Panc1 (cell line): Measurements from ENCODE around the gene IER3. TPM values are rescaled to one million over a fixed set of nuclear protein-coding genes. Genes with fewer than 3 reads are reported as not detected.

Experiments
- ATAC-seq: fragments of 200-7000 bp; cut with Tn5 transposase; 2 replicates; pipeline ENCODE4 v1.9.1; 2020; ENCODE audit warnings: mild to moderate bottlenecking, moderate library complexity
- BruUV-seq: library from RNA; stranded (reverse); fragments of 400-500 nt; replicated peaks from 2 replicates; lab custom pipeline; 2021; lab: Mats Ljungman, UMichigan
- CTCF ChIA-PET: fragments of 300-600 bp; sonication (Branson Sonifier 250); formaldehyde crosslinking; loops from one replicate; lab custom pipeline; 2022; ENCODE audit warnings: antibody characterized with exemption; lab: Charles Lee
- POLR2A ChIA-PET: fragments of 300-600 bp; sonication (Branson Sonifier 250); formaldehyde crosslinking; loops from one replicate; lab custom pipeline; 2022; ENCODE audit warnings: antibody characterized with exemption; lab: Charles Lee
- DNase-seq: peaks from one replicate; pipeline ENCODE4 v3.0.0-alpha.2; 2010; ENCODE audit warnings: low read depth, low spot score
- H3K27ac ChIP-seq: 2 replicates; pipeline ENCODE4 v1.5.1; 2011; ENCODE audit warnings: mild to moderate bottlenecking, low read length, inconsistent platforms
- H3K27me3 ChIP-seq: fragments of 200-500 bp; sonication (Bioruptor generic); 2 replicates; pipeline ENCODE4 v1.6.0; 2014; ENCODE audit warnings: low read length, inconsistent platforms; ENCODE audit not compliant: control insufficient read depth, insufficient read depth
- H3K36me3 ChIP-seq: fragments of 200-500 bp; sonication (Bioruptor generic); 2 replicates; pipeline ENCODE4 v1.5.1; 2014; ENCODE audit warnings: inconsistent platforms, mild to moderate bottlenecking, low read length, moderate library complexity; ENCODE audit not compliant: control insufficient read depth, insufficient read depth
- H3K4me1 ChIP-seq: 2 replicates; pipeline ENCODE4 v1.5.1; 2011; ENCODE audit warnings: inconsistent platforms, mild to moderate bottlenecking, low read length, moderate library complexity; ENCODE audit not compliant: control insufficient read depth, insufficient read depth
- H3K4me3 ChIP-seq, 2 experiments: 2 replicates each; pipeline ENCODE4 v1.5.1; 2011 to 2012; ENCODE audit warnings: low read depth in 2 of 2, low read length in 2 of 2, mild to moderate bottlenecking in 2 of 2, inconsistent platforms in 1 of 2, moderate library complexity in 1 of 2
- H3K9me3 ChIP-seq: fragments of 200-500 bp; sonication (Bioruptor generic); 2 replicates; pipeline ENCODE4 v1.5.1; 2014; ENCODE audit warnings: low read depth, mild to moderate bottlenecking, inconsistent platforms, low read length, moderate library complexity; ENCODE audit not compliant: control insufficient read depth, insufficient read depth
- POLR2AphosphoS5 ChIP-seq: IDR thresholded peaks from 2 replicates; pipeline ENCODE4 v1.6.1; 2012; ENCODE audit warnings: mild to moderate bottlenecking, low read depth, low read length, moderate library complexity
- SIN3A ChIP-seq: IDR thresholded peaks from 2 replicates; pipeline ENCODE4 v1.6.1; 2012; ENCODE audit warnings: low read depth, mild to moderate bottlenecking, low read length, moderate library complexity, borderline replicate concordance; ENCODE audit not compliant: insufficient read depth
- TCF7L2 ChIP-seq: IDR thresholded peaks from 2 replicates; pipeline ENCODE4 v1.6.1; 2011; ENCODE audit warnings: mild to moderate bottlenecking, low read depth, low read length, inconsistent platforms
- in situ Hi-C: cut with HindIII; loops from 2 replicates; pipeline ENCODE4 v1.10.0; 2016; ENCODE audit warnings: low sequenced_read_pairs, low pct_unique_long_range_greater_than_20kb
- intact Hi-C: fragments of 100-400 bp; cut with micrococcal nuclease; formaldehyde crosslinking; loops from one replicate; pipeline ENCODE4 v1.10.0; 2022; ENCODE audit not compliant: unreplicated experiment
- total RNA-seq: library from RNA; stranded (reverse); gene quantifications from one replicate; pipeline ENCODE4 v1.2.1, GENCODE V29; 2021; ENCODE audit not compliant: unreplicated experiment
- TF ChIP-seq, protein P1 (sequence below), 2 experiments: IDR thresholded peaks; 2 replicates each; pipeline ENCODE4 v1.6.1; 2011 to 2012; ENCODE audit warnings: low read depth in 2 of 2, control low read depth in 1 of 2, low read length in 1 of 2, mild to moderate bottlenecking in 1 of 2, moderate library complexity in 1 of 2; ENCODE audit not compliant: insufficient read depth in 1 of 2
- TF ChIP-seq, protein P2 (sequence below): fragments of 450-650 bp; IDR thresholded peaks from 2 replicates; pipeline ENCODE4 v1.5.1; 2017; ENCODE audit warnings: mild to moderate bottlenecking

Gene IER3
- total RNA-seq, 1 experiment from 2014 or later: 106 TPM

- no TSS peak for BruUV-seq
- ATAC-seq: no peak
- in situ Hi-C loops (no loop called here), intact Hi-C loops (no loop called here)
- no peak overlapping the region for H3K27ac ChIP-seq
- H3K9me3 ChIP-seq: no peaks in the 10 kb centered on the region
- peaks cover 25% of the 10 kb centered on the region for H3K4me1 ChIP-seq
- H3K36me3 ChIP-seq: peaks cover 22% of the 10 kb centered on the region
- ChIA-PET CTCF (interaction anchor here (0.7 kb wide), 2 partner anchors 84 to 115 kb away, joined by 3 to 4 read pairs; no protein-coding TSS in a partner anchor), POLR2A (no interaction called here)
- no peak for TF ChIP-seq TCF7L2
- TF ChIP-seq, protein P1, sequence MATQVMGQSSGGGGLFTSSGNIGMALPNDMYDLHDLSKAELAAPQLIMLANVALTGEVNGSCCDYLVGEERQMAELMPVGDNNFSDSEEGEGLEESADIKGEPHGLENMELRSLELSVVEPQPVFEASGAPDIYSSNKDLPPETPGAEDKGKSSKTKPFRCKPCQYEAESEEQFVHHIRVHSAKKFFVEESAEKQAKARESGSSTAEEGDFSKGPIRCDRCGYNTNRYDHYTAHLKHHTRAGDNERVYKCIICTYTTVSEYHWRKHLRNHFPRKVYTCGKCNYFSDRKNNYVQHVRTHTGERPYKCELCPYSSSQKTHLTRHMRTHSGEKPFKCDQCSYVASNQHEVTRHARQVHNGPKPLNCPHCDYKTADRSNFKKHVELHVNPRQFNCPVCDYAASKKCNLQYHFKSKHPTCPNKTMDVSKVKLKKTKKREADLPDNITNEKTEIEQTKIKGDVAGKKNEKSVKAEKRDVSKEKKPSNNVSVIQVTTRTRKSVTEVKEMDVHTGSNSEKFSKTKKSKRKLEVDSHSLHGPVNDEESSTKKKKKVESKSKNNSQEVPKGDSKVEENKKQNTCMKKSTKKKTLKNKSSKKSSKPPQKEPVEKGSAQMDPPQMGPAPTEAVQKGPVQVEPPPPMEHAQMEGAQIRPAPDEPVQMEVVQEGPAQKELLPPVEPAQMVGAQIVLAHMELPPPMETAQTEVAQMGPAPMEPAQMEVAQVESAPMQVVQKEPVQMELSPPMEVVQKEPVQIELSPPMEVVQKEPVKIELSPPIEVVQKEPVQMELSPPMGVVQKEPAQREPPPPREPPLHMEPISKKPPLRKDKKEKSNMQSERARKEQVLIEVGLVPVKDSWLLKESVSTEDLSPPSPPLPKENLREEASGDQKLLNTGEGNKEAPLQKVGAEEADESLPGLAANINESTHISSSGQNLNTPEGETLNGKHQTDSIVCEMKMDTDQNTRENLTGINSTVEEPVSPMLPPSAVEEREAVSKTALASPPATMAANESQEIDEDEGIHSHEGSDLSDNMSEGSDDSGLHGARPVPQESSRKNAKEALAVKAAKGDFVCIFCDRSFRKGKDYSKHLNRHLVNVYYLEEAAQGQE (IDR thresholded peaks at IDR 0.05; ENCODE audit: insufficient read depth in 1 of 2, low read depth in 2 of 2, low read length in 1 of 2): no peak
- TF ChIP-seq, protein P2, sequence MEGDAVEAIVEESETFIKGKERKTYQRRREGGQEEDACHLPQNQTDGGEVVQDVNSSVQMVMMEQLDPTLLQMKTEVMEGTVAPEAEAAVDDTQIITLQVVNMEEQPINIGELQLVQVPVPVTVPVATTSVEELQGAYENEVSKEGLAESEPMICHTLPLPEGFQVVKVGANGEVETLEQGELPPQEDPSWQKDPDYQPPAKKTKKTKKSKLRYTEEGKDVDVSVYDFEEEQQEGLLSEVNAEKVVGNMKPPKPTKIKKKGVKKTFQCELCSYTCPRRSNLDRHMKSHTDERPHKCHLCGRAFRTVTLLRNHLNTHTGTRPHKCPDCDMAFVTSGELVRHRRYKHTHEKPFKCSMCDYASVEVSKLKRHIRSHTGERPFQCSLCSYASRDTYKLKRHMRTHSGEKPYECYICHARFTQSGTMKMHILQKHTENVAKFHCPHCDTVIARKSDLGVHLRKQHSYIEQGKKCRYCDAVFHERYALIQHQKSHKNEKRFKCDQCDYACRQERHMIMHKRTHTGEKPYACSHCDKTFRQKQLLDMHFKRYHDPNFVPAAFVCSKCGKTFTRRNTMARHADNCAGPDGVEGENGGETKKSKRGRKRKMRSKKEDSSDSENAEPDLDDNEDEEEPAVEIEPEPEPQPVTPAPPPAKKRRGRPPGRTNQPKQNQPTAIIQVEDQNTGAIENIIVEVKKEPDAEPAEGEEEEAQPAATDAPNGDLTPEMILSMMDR: no peak
- TF ChIP-seq SIN3A: no peak
- TF ChIP-seq POLR2AphosphoS5: no peak
- no peaks in the 10 kb centered on the region for H3K27me3 ChIP-seq
- DNase-seq: no peak
- no peak overlapping the region for H3K4me3 ChIP-seq
Observed at GRCh38 chr6:30738532-30738931, 5.8 kb downstream of the IER3 start.

DNA sequence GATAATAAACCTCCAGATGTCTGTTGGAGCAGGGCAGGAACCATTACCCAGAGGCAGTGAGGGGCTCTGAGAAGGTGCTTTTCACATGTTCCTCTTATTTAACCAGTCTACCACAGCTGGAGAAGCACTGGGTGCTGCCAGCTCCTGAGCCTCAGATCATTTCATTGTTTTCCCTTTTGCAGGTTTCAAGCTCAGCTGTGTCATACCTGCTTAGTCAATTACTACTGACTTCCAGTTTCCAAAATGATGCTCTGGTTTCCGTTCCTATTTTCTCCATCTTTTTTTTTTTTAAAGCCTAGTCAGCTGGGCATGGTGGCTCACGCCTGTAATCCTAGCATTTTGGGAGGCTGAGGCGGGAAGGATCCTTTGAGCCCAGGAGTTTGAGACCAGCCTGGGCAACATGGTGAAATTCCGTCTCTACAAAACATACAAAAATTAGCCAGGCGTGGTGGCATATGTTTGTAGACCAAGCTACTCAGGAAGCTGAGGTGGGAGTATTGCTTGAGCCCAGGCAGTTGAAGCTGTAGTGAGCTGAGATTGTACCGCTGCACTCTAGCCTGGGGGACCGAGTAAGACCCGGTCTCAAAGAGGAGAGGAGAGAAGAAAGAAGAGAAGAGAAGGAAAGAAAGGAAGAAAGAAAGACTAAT is 8.6 kb downstream of the IER3 start:
- no peak overlapping the region for H3K4me3 ChIP-seq
- H3K4me1 ChIP-seq: peaks cover 17% of the 10 kb centered on the region; the same call in 1 of the 2 replicates
- intact Hi-C loops (no loop called here), in situ Hi-C loops (no loop called here)
- POLR2A ChIA-PET: no interaction called here
- H3K27ac ChIP-seq: no peak overlapping the region
- CTCF ChIA-PET: no interaction called here
- no peak for DNase-seq
- H3K36me3 ChIP-seq: peaks cover 17% of the 10 kb centered on the region
- BruUV-seq: no TSS peak
- TF ChIP-seq, protein P2: no peak
- TF ChIP-seq, protein P1 (IDR thresholded peaks at IDR 0.05; ENCODE audit: insufficient read depth in 1 of 2, low read depth in 2 of 2, low read length in 1 of 2): no peak
- TF ChIP-seq TCF7L2 (no peak), SIN3A (no peak), POLR2AphosphoS5 (no peak)
- H3K9me3 ChIP-seq: no peaks in the 10 kb centered on the region
- no peaks in the 10 kb centered on the region for H3K27me3 ChIP-seq
- ATAC-seq: no peak
